ENCODE results near the gene A1CF. TPM values are rescaled to one million over a fixed set of nuclear protein-coding genes. Genes with fewer than 3 reads are reported as not detected.
"Not testable (repeated sequence)": the region's sequence is repeated elsewhere in the genome, so short reads cannot be mapped to it uniquely, and the experiment has no call there.

A1CF gene
- total RNA-seq, 3 donors from 2014 or later: under 0.01 TPM; not detected in 2

- Histone ChIP-seq H3K9me3 (no peaks in the 10 kb centered on the region), H3K27me3 (no peaks in the 10 kb centered on the region), H3K27ac (no peak overlapping the region), H3K4me3 (no peak overlapping the region), H3K4me1 (no peaks in the 10 kb centered on the region), H3K36me3 (no peaks in the 10 kb centered on the region)
- intact Hi-C loops (cut with DNase I; ENCODE audit: low total_unique reads): no loop called here
- no peak for DNase-seq (ENCODE audit: low spot score in 2 of 2)
- TF ChIP-seq POLR2A (IDR thresholded peaks at IDR 0.05): no peak
- no peak for TF ChIP-seq CTCF (IDR thresholded peaks at IDR 0.05)
- TF ChIP-seq POLR2AphosphoS5 (IDR thresholded peaks at IDR 0.05): no peak
Observed at GRCh38 chr10:50909334-50910014, 24.0 kb upstream of the A1CF start.

- Histone ChIP-seq H3K9me3 (no peaks in the 10 kb centered on the region), H3K36me3 (no peaks in the 10 kb centered on the region), H3K27ac (no peak overlapping the region), H3K4me1 (no peaks in the 10 kb centered on the region), H3K27me3 (no peaks in the 10 kb centered on the region), H3K4me3 (no peak overlapping the region)
- no peak for TF ChIP-seq CTCF (IDR thresholded peaks at IDR 0.05)
- no peak for TF ChIP-seq POLR2AphosphoS5 (IDR thresholded peaks at IDR 0.05)
- TF ChIP-seq POLR2A (IDR thresholded peaks at IDR 0.05): no peak
- DNase-seq (ENCODE audit: low spot score in 2 of 2): no peak
- intact Hi-C loops (cut with DNase I; ENCODE audit: low total_unique reads): no loop called here
Observed at GRCh38 chr10:50908366-50908765, 22.9 kb upstream of the A1CF start.

GRCh38 chr10:50905797-50906196 lies 20.4 kb upstream of the A1CF start:
- H3K27ac ChIP-seq; H3K36me3 ChIP-seq; H3K9me3 ChIP-seq; intact Hi-C loops (cut with DNase I; ENCODE audit: low total_unique reads); H3K4me1 ChIP-seq; DNase-seq (ENCODE audit: low spot score in 2 of 2); H3K4me3 ChIP-seq; H3K27me3 ChIP-seq: not testable (repeated sequence)

GRCh38 chr10:50896721-50897120 lies 11.3 kb upstream of the A1CF start:
- no peaks in the 10 kb centered on the region for H3K9me3 ChIP-seq
- H3K4me1 ChIP-seq: no peaks in the 10 kb centered on the region
- TF ChIP-seq POLR2AphosphoS5 (IDR thresholded peaks at IDR 0.05) (no peak), CTCF (IDR thresholded peaks at IDR 0.05) (no peak), POLR2A (IDR thresholded peaks at IDR 0.05) (no peak)
- intact Hi-C loops (cut with DNase I; ENCODE audit: low total_unique reads): no loop called here
- DNase-seq (ENCODE audit: low spot score in 2 of 2): no peak
- no peaks in the 10 kb centered on the region for H3K36me3 ChIP-seq
- H3K4me3 ChIP-seq: no peak overlapping the region
- H3K27me3 ChIP-seq: no peaks in the 10 kb centered on the region
- no peak overlapping the region for H3K27ac ChIP-seq

- TF ChIP-seq POLR2AphosphoS5 (IDR thresholded peaks at IDR 0.05) (no peak), POLR2A (IDR thresholded peaks at IDR 0.05) (no peak), CTCF (IDR thresholded peaks at IDR 0.05) (no peak)
- Histone ChIP-seq H3K9me3 (no peaks in the 10 kb centered on the region), H3K4me1 (no peaks in the 10 kb centered on the region), H3K27me3 (no peaks in the 10 kb centered on the region), H3K27ac (no peak overlapping the region), H3K36me3 (no peaks in the 10 kb centered on the region), H3K4me3 (no peak overlapping the region)
- no peak for DNase-seq (ENCODE audit: low spot score in 2 of 2)
- intact Hi-C loops (cut with DNase I; ENCODE audit: low total_unique reads): no loop called here
Observed at GRCh38 chr10:50894312-50894711, 8.9 kb upstream of the A1CF start.

- Histone ChIP-seq H3K4me1 (no peaks in the 10 kb centered on the region), H3K27ac (no peak overlapping the region), H3K27me3 (no peaks in the 10 kb centered on the region), H3K36me3 (no peaks in the 10 kb centered on the region), H3K4me3 (no peak overlapping the region), H3K9me3 (no peaks in the 10 kb centered on the region)
- intact Hi-C loops (cut with DNase I; ENCODE audit: low total_unique reads): no loop called here
- no peak for DNase-seq (ENCODE audit: low spot score in 2 of 2)
- TF ChIP-seq CTCF (IDR thresholded peaks at IDR 0.05): no peak
- no peak for TF ChIP-seq POLR2AphosphoS5 (IDR thresholded peaks at IDR 0.05)
- TF ChIP-seq POLR2A (IDR thresholded peaks at IDR 0.05): no peak
Observed at GRCh38 chr10:50892467-50892866, 7.0 kb upstream of the A1CF start.

All from breast epithelium (tissue), 4 donors.